ENCODE results near the gene SPRR2F.

The SPRR2F gene

DNA sequence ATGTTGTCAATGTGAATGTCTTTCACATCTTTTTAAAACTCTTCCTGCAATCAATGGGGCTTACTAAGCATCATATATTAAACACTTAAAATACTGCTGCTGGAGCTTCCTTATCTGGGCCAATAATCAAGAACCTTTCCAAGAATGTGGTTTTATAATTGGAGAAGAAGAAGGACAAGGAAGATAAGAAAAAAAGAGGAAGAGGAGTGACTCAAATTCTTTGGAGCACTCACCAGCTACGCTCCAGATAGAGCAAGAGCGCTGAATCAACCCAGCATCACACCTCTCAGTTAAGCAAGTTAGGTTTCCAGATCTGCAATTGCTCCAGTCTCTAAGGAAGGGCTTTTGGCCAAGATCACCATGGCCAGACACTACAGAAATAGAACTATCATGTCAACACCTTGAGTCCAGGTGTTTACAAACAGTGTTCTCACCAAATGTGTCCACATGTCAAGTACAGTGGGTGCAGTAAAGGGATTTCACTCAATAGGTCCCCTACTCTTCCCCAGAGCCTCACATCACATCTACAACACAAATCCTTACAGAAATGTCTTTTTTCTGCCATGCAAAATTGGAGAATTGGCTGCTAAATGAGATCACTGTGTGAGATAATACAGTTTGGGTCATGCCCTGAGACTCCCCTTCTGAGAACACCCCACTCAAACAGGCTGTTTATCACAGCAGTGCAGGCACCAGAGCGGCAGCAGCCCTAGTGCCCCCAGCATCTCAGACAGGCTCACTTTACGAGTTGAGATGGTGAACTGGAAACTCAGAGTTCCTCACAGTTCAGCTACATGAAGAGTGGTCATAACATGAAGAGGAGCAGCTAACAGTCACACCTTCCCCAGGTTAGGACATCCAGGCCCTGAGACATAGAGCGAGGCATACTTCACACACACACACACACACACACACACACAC is 40.2 kb downstream of the SPRR2F start:
- no peak for DNase-seq

DNA sequence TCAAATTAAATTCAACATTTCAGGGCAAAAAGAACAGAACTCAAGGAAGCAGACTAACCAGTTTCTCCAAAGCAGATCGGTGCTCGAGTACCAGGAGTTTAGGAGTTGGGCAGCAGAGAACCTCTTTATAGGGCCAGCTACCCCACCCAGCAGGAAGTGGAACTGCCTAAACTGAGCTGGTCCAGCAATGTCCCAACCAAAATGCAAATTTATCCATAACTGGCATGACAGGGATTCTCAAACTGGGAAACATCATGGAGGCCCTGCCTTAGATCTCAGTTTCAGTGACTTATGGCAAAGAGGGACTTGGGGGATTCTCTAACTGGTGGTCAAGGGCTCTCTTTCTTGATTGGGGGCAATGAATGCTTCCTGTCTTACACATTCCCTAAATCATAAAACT is 41.8 kb downstream of the SPRR2F start, which contains the start of gene SPRR2B:
TSS of gene SPRR2B (minus strand) at position 101 of the 400 bp plus-strand sequence. CDS start 772 bp downstream, outside the sequence.
- DNase-seq, result no peak

DNA sequence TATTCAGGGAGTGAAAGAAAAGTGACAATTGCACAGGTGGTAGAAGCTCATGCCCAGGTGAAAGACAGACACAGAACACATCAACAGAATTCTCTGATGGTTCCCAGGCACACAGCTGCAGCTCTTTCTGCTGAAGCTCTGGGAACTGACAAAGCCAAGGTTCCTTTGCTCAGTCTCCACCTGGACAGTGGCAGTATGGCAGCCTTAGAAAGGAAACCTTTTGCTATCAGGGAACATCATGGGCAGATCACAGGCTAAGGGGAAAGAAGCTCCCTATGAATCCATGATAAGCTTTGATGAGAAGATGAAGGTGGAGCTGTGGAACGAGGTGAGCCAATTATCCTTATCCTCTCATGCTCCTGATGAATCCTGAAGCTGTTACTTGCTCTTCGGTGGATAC is 43.1 kb downstream of the SPRR2F start:
- DNase-seq, result no peak

Measured in stimulated activated CD4-positive, alpha-beta T cell treated with anti-CD3 and anti-CD28 coated beads, Interleukin-15, amount 100 ng/mL, for 24 hours (primary cell).